ENCODE results near the gene BTG1. TPM values are rescaled to one million over a fixed set of nuclear protein-coding genes. Genes with fewer than 3 reads are reported as not detected.

The BTG1 gene
- total and polyA plus RNA-seq, 2 of the 4 experiments (the other 2 are of a cell fraction) = 3.8 to 33.5 TPM

DNA sequence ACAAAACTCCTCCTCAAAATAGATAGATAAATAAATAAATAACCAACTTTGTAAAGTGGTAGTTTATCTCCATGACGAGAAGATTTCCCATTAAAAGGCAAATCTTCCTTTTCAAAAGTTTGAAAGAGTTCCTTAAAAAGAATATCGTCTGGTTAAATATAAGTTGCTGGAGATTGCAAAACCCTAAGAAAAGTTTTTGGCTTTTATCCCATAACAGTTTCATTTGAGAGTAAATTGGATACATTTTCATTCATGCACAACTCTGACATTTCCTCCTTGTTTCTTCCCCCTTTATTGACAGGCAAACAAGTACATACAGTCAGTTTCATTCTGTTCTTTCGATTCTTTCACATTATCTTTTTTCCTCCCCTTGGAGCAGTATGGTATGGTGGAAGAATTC, 45.4 kb upstream of the BTG1 start:
- no peak overlapping the region for H2BK20ac ChIP-seq (ENCODE audit: low read depth, low read length)
- H3K23ac ChIP-seq (ENCODE audit: low read depth, low read length) = no peak overlapping the region
- intact Hi-C loops (cut with micrococcal nuclease) = no loop called here
- no peak overlapping the region for H2BK5ac ChIP-seq (ENCODE audit: low read depth, low read length, poor library complexity, severe bottlenecking)
- no peak overlapping the region for H3K4me3 ChIP-seq (ENCODE audit: insufficient read depth, low read depth, low read length)
- DNase-seq (peak; percentile 1), ATAC-seq (ENCODE audit: low read depth) (no peak)
- no peak overlapping the region for H2BK120ac ChIP-seq (ENCODE audit: low read depth, low read length)
- dilution Hi-C loops (cut with HindIII; ENCODE audit: low sequenced_read_pairs, unreplicated experiment) = no loop called here
- no TSS peak for BruUV-seq (replicated peaks)
- no peak overlapping the region for H2AK5ac ChIP-seq (ENCODE audit: low read depth, low read length)
- H3K27me3 ChIP-seq (ENCODE audit: control insufficient read depth, insufficient read depth, low read length) = no peaks in the 10 kb centered on the region
- no peak overlapping the region for H3K4ac ChIP-seq (ENCODE audit: low read depth, low read length)
- no peaks in the 10 kb centered on the region for H3K79me1 ChIP-seq (ENCODE audit: low read depth in 1 of 2, low read length in 2 of 2)
- CTCF ChIA-PET = no interaction called here
- no peaks in the 10 kb centered on the region for H3K4me1 ChIP-seq (ENCODE audit: control insufficient read depth, insufficient read depth, low read length)
- H3K9me3 ChIP-seq (ENCODE audit: control insufficient read depth, insufficient read depth, low read length) = no peaks in the 10 kb centered on the region
- no peak overlapping the region for H3K9ac ChIP-seq (ENCODE audit: low read depth, low read length)
- no peak overlapping the region for H3K4me2 ChIP-seq (ENCODE audit: low read depth, low read length)
- H3K56ac ChIP-seq (ENCODE audit: extremely low read depth, insufficient read depth, low read length) = no peak overlapping the region
- WGBS, 2 experiments (ENCODE audit: extremely low coverage in 2 of 2, insufficient read length in 1 of 2) = no CpG with 5 or more reads among the region's 3 CpGs
- TF ChIP-seq RCOR1 (IDR thresholded peaks at IDR 0.05; ENCODE audit: insufficient replicate concordance, low read length) = no peak
- TF ChIP-seq MXI1 (IDR thresholded peaks at IDR 0.05; ENCODE audit: borderline replicate concordance, low read depth, low read length) = no peak
- TF ChIP-seq CEBPB (IDR thresholded peaks at IDR 0.05; ENCODE audit: low read depth, low read length) = no peak
- TF ChIP-seq, protein P1, sequence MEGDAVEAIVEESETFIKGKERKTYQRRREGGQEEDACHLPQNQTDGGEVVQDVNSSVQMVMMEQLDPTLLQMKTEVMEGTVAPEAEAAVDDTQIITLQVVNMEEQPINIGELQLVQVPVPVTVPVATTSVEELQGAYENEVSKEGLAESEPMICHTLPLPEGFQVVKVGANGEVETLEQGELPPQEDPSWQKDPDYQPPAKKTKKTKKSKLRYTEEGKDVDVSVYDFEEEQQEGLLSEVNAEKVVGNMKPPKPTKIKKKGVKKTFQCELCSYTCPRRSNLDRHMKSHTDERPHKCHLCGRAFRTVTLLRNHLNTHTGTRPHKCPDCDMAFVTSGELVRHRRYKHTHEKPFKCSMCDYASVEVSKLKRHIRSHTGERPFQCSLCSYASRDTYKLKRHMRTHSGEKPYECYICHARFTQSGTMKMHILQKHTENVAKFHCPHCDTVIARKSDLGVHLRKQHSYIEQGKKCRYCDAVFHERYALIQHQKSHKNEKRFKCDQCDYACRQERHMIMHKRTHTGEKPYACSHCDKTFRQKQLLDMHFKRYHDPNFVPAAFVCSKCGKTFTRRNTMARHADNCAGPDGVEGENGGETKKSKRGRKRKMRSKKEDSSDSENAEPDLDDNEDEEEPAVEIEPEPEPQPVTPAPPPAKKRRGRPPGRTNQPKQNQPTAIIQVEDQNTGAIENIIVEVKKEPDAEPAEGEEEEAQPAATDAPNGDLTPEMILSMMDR (conservative IDR thresholded peaks at IDR 0.05; ENCODE audit: low read depth, low read length) = no peak
- TF ChIP-seq, protein P2, sequence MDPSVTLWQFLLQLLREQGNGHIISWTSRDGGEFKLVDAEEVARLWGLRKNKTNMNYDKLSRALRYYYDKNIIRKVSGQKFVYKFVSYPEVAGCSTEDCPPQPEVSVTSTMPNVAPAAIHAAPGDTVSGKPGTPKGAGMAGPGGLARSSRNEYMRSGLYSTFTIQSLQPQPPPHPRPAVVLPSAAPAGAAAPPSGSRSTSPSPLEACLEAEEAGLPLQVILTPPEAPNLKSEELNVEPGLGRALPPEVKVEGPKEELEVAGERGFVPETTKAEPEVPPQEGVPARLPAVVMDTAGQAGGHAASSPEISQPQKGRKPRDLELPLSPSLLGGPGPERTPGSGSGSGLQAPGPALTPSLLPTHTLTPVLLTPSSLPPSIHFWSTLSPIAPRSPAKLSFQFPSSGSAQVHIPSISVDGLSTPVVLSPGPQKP (IDR thresholded peaks at IDR 0.05; ENCODE audit: borderline replicate concordance, low read depth, low read length) = no peak
- in situ Hi-C loops (cut with MboI; ENCODE audit: low sequenced_read_pairs) = no loop called here
- H4K20me1 ChIP-seq (ENCODE audit: insufficient read depth, low read length) = no peaks in the 10 kb centered on the region
- no peak overlapping the region for H4K91ac ChIP-seq (ENCODE audit: insufficient read depth, low read depth, low read length)
- H3K9me1 ChIP-seq (ENCODE audit: insufficient read depth, low read length) = no peaks in the 10 kb centered on the region
- H2AK9ac ChIP-seq (replicated peaks; ENCODE audit: low read depth, low read length, poor library complexity) = no peak overlapping the region
- H3K27ac ChIP-seq (ENCODE audit: insufficient read depth, low read length) = no peak overlapping the region
- no peaks in the 10 kb centered on the region for H3K36me3 ChIP-seq (ENCODE audit: control insufficient read depth, insufficient read depth, low read length)
- H4K8ac ChIP-seq (ENCODE audit: low read depth in 2 of 2, low read length in 2 of 2) = no peak overlapping the region
- H2AFZ ChIP-seq (replicated peaks; ENCODE audit: low read length, poor library complexity) = no peak overlapping the region
- H2BK15ac ChIP-seq (ENCODE audit: low read depth, low read length) = no peak overlapping the region
- POLR2A ChIA-PET (ENCODE audit: unreplicated experiment) = no interaction called here
- H3K18ac ChIP-seq (ENCODE audit: low read depth, low read length) = no peak overlapping the region
- no peak overlapping the region for H3K14ac ChIP-seq (replicated peaks; ENCODE audit: low read depth, low read length)
- no peak overlapping the region for H4K5ac ChIP-seq (ENCODE audit: low read depth, low read length)
